GM10847 (cell line): ENCODE measurements around the gene IQCH.

Experiments used
- POLR2A ChIP-seq: IDR thresholded peaks from 2 replicates; pipeline ENCODE4 v1.6.1; 2011; ENCODE audit not compliant: insufficient read length; ENCODE audit errors: extremely low read depth

Gene IQCH

DNA sequence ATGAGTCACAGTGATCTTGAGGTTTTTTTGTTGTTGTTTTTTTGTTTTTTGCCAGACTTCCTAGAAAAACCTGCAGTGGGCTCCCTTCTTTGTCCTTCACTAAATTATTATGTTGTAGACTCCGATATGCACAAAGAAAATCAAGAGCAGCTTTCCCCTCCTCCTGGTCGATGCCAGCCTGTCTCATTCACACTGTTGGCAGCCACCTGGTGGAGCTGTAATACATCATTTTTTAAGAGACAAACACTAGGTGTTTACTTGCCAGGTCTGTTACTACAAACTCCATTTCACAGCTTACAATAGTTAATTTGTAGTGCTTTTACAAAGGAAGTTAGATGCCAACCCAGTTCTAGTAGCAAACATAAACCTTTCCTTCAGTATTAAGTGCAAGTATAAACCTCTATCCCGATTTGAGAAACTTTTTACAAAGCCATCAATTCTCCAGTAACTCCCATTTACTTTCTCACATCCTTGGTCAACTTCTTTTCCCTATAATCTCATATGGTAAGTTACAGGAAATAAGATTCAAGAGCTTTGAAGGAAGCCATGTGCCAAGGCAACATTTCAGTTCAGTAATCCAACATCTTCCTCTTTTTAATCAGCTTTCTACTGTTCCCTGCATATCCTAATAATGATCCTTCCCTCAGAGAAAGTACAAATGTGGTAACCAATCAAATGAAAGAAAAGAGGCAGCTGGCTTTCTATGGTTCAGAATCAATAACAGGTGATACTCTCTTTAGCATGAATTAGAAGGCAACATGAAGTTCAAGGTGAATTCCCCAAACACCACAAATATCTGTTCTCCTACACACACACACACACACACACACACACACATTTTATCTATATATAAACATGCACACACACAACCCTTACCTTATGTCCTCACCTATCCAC lies 14.1 kb upstream of the IQCH start:
- no peak for TF ChIP-seq POLR2A

DNA sequence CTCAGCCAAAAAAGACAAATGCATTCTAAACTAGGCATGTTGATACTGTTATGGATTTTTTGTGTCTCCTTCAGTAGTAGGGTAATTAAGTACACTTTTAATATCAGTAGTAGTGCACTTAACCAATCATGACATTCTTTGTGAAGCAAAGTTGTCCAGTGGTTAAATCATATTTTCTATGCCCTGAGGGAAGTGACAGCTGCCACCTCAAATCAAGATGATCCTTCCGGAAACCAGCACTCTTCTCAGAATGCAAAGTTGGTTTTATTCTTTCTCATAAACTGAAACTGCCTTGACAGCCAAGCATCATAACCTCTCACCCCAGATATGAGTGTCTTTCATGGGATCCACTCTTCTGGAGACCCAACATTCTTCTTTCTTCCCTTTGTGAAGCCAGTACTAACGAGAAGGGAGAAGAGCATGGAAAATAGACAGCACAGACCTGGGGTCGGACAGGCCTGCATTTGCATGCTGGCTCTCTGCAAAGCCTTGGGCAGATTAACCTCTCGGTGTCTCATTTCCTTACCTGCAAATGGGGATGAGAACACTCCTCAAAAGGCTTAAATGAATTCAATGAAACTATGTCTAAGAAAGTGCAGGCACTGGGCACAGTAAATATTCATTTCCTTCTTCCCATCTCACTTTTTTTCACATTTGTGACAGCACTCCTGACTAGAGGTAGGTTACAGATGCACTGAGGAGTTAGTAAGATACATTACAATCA lies 13.3 kb upstream of the IQCH start:
- TF ChIP-seq POLR2A, result no peak

DNA sequence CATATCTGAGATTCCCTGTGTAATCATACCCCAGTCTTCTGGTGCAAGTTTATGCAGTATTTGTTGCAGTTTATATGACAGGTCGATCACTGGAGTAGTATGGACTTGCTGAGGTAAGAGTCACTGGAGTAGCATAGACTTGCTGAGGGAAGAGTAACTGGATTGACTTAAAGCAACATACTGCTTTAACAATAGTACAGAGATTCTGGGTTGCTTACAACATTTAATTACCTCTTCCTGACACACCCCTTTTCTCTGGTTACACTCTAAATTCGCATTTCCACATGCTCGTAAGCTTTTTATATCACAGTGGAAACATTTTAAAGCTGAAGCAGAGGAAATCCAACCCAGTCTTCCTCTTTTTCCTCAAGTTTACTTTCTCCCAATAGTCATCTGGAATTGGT lies 11.9 kb upstream of the IQCH start:
- no peak for TF ChIP-seq POLR2A

DNA sequence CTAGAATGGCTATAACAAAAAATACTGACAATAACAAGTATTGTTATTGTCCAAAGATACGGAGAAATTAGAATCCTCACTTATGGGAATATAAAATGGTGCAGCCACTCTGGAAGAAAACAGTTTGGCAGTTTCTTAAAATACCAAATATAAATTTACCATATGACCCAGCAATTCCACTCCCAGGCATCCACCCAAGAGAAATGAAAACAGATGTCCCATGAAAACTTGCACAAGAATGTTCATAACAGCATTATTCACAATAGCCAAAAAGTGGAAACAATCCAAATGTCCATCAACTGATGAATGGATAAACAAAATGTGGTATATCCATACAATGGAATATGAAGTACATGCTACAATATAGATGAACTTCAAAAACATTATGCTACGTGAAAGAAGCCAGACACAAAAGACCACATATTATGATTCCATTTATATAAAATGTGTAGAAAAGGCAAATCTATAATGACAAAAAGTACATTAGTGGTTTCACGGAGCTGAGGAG lies 9.6 kb upstream of the IQCH start:
- TF ChIP-seq POLR2A, result no peak

DNA sequence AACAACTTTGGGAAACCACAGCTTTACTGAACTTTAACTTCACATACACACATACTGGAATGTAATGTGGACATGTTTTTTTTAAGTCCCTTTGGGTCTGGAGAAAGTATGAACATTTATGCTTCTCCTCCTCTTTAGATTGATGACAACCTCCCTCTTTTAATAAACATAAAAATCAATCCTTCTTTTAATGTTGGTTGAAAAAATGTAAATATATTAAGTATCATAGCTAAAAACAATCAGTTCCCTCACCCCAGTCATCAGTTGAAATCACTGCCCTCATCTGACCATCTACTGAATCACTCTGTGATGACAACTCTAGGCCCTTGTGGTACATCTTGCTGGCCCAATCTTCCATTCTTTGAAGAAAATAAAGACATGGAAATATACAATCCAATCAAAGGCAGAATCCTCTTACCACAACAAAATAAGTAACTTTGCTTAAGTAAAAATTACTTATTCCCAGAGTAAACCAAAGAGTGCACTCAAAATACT lies 6.5 kb upstream of the IQCH start:
- TF ChIP-seq POLR2A, result no peak

DNA sequence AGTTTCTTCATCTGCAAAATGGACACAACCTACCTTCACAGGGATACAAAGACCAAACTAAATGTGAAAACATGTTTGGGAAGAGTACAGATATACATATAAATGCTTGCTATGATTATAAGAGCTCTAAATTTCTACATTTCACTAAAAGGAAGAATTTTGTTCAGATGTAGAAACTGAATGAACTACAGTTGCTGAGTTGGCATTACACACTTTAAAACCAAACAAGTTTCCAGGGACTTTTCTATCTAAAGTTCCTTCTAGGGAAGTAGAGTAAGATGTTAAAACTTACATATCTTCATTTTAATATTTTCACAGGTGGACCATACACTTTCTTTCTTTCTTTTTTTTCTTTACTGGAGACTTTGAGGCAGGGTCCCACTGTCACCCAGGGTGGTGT lies 4.8 kb upstream of the IQCH start:
- no peak for TF ChIP-seq POLR2A

DNA sequence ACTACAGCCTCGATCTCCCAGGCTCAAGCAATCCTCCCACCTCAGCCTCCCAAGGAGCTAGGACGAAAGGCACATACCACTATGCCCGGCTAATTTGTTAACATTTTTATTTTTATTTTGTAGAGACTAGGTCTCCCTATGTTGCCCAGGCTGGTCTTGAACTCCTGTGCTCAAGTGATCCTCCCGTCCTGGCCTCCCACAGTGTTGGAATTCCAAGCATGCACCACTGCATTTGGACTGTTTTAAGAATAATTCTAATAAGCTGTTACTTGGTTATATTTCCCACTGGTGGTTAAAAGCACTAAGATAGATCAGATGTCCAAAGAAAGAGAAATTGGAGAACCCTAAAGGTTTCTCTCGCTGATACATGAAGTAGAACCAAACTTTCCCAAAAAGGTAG lies 3.3 kb upstream of the IQCH start:
- no peak for TF ChIP-seq POLR2A

DNA sequence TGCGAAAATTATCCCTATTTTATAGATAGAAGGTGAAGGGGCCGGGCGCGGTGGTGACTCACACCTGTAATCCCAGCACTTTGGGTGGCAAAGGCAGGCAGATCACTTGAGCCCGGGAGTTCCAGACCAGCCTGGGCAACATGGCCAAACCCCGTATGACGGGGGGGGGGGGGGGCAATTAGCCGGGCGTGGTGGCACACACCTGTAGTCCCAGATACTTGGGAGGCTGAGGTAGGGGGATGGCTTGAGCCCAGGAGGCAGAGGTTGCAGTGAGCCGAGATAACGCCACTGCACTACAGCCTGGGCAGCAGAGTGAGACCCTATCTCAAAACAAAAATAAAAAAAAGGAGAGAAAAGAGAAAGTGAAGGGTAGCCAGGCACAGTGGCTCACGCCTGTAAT lies 1.5 kb upstream of the IQCH start:
- no peak for TF ChIP-seq POLR2A

DNA sequence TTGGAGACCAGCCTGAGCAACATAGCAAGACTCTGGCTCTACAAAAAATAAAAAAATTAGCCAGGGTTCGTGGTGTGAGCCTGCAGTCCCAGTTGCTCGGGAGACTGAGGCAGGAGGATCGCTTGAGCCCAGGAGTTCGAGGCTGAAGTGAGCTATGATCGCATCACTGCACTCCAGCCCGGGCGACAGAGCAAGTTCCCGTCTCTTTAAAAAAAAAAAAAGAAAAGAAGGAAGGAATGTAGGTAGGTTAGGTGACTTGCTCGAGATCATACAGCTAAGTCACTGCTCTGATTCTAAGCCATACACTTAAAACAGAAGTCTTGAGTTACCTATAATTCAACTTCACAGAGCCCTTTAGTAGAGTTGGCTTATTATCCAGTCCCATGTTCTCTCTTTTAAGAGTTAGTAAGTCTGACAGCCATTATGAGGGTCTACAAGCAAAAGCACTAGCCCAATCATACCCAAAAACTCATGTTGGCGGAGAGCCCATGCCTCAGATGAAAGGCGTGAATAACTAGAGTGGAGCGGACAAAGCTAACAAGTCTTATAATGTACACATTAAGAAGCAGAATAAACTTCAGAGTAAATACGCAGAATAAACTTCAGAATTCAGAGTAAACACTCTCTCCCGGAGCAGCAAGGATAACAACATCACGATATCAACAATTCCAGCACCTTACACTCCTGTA lies 893 bp upstream of the IQCH start:
- TF ChIP-seq POLR2A, result no peak

DNA sequence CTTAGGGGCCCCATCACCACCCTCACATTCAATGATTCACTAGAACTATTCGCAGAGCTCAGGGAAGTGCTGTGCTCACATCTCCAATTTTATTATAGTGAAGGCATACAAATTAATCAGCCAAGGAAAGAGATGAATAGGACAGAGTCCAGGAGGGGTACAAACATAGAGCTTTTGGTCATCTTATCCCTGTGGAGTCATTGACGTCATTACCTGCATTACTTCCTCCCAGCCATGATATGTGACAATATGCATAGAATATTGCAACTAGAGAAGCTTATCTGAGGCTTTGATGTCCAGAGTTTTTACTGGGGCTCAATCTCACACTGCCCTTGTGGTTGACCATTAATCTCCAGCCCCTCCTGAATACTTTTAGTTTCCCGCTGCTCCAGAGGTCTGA lies 1.5 kb downstream of the IQCH start:
- no peak for TF ChIP-seq POLR2A

DNA sequence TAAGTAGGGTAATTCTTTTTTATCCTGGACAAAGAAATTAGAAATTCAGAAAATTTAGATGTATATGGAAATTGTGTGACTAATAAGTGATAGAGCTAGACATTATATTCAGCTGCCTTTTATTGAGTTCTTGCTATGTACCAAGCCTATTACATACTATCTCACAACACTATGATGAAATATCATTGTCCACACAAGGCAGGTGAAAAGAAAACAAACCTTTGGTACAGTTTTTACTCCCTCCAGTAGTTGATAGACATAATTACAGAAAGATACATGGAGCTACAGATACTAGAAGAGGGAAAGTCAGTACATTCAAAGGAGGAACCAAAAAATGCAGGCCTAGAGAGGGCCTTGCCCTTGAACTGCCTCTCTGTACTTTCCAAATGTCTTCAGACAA lies 4.8 kb downstream of the IQCH start:
- no peak for TF ChIP-seq POLR2A

DNA sequence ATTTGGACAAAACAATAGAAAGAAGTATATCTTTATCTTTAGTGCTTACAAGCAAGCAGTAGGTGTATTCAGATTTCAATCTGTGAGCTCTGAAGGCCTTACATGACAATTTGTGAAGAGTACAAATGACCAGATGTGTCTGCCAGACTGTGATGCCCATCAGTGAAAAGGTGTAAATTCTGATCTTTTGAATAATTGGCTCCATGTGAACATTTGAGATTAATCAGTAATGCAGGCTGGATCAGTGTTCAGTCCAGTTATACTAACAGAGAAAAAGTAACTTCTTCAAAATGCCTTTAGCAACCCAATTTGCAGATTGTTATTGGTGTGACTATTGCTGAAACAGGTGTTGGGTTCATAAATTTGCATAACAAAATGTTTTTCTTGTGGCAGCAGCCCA lies 5.2 kb downstream of the IQCH start:
- TF ChIP-seq POLR2A, result no peak

DNA sequence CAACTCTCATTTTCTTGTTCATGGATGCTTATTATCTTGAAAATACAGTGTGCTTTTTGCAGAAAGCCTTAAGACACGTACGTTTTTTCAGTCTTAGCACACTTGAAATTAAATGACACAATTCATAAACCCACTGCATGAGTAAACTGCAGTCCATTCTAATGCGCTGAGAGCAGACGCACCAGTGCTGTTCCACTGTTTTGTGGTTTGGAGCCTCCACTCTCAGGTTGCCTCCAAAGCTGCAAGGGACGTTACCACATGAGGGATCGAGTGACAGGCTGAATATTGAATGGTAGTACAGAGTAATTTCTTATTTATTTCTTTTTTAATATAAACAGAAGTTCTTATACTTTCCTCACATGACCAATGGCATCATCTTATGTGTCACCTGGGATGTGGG lies 12.3 kb downstream of the IQCH start:
- no peak for TF ChIP-seq POLR2A

DNA sequence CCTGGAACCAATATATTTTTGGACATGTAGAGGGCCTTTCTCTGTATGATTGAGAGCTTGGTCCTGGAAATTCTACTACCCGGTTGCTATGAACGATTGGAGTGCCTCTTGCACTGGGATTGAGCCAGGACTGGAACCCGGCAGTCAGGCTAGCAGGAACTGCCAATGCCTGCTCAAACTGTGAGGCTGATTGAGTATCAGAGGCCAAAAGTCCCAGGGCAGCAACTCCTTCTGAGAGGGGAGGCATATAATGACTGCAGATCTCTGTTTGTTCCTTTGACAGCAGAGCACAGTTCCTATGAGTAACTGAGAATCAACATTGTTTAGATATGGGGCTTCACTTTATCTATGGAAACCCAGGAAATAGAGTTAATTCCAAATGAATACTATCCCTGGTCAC lies 12.9 kb downstream of the IQCH start:
- no peak for TF ChIP-seq POLR2A
